Naive B cell (primary cell): ENCODE measurements around the gene IGF2R. TPM values are rescaled to one million over a fixed set of nuclear protein-coding genes. Genes with fewer than 3 reads are reported as not detected.

Experiments
- ATAC-seq, 2 donors: fragments of 150-1000 bp; cut with Tn5 transposase; 2 replicates each; pipeline ENCODE4 v1.10.0; 2021; ENCODE audit warnings: low read depth in 2 of 2, mild to moderate bottlenecking in 2 of 2, moderate library complexity in 2 of 2
- DNase-seq: peaks from one replicate; pipeline ENCODE4 v3.0.0; 2022
- H3K27ac Mint-ChIP-seq, 6 donors: one replicate each; pipeline ENCODE4 v1.8.0; 2020 to 2022; ENCODE audit warnings: mild to moderate bottlenecking in 6 of 6, mixed read lengths in 6 of 6, moderate library complexity in 5 of 6, inconsistent platforms in 2 of 6
- H3K27me3 Mint-ChIP-seq, 3 donors: one replicate each; pipeline ENCODE4 v1.8.0; 2021 to 2022; ENCODE audit warnings: mixed read lengths in 3 of 3, mild to moderate bottlenecking in 1 of 3
- H3K36me3 Mint-ChIP-seq, 2 donors: one replicate each; pipeline ENCODE4 v1.8.0; 2020 to 2022; ENCODE audit warnings: mixed read lengths in 2 of 2, inconsistent platforms in 1 of 2, mild to moderate bottlenecking in 1 of 2
- H3K4me1 Mint-ChIP-seq, 3 donors: one replicate each; pipeline ENCODE4 v1.8.0; 2020 to 2022; ENCODE audit warnings: mixed read lengths in 3 of 3, inconsistent platforms in 1 of 3, mild to moderate bottlenecking in 1 of 3, moderate library complexity in 1 of 3
- H3K4me3 Mint-ChIP-seq, 8 donors: one replicate each; pipeline ENCODE4 v1.8.0; 2020 to 2022; ENCODE audit warnings: mild to moderate bottlenecking in 8 of 8, mixed read lengths in 8 of 8, moderate library complexity in 8 of 8, inconsistent platforms in 2 of 8
- H3K9me3 Mint-ChIP-seq, 7 donors: one replicate each; pipeline ENCODE4 v1.8.0; 2020 to 2022; ENCODE audit warnings: mixed read lengths in 7 of 7, mild to moderate bottlenecking in 5 of 7, inconsistent platforms in 2 of 7, moderate library complexity in 1 of 7
- polyA plus RNA-seq, 6 donors: library from polyadenylated mRNA; unstranded; fragments of 300-500 nt; fragmentation: Illumina TruSeq; gene quantifications; one replicate each; pipeline ENCODE4 v1.2.3, GENCODE V29; 2021; ENCODE audit warnings: low read depth in 6 of 6

IGF2R gene
- polyA plus RNA-seq, 6 donors from 2014 or later: 2.3 to 12.1 (median 7.0) TPM

DNA sequence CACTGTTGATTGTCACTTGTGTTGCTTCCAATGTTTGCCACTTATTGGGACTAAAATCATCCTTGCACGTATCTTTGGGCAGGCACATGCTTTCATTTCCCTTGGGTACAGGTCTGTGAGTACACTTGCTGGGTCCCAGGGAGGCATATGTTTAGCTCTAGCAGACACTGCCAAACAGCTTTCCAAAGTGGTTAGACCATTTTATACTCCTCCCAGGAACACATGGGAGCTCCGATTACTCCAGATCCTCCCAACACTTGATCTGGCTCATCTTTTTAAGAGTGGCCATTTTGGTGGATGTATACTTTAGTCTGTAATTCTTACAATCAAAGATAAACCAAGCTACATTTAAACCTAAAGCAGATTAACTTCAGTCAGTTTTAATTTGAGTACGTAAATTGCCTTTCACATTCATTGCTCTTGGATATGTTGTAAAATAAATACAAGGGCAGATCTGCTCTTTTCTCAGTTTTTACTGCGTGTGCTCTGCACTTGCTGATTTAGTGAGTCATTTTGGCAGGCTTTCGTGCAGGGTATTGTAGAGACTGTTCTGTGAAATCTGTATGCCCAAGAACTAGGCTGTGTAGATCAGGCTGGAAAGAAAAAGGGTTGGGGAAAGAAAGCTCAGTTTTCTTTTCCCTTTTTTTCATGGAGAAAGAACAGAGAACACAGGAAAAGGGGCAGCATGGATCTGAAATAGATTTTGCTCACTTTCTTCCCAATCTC is 172.3 kb downstream of the IGF2R start:
- ATAC-seq (no peak), DNase-seq (no peak)
- no peak overlapping the region for H3K27ac Mint-ChIP-seq
- peaks cover 4 to 12% (median 8%) of the 10 kb centered on the region in 3 donors for H3K27me3 Mint-ChIP-seq
- H3K9me3 Mint-ChIP-seq: peaks cover 0 to 16% (median 3%) of the 10 kb centered on the region in 7 donors
- peaks cover 0 to 7% (median 4%) of the 10 kb centered on the region in 3 donors for H3K4me1 Mint-ChIP-seq
- no peaks in the 10 kb centered on the region for H3K36me3 Mint-ChIP-seq
- no peak overlapping the region for H3K4me3 Mint-ChIP-seq

- H3K27me3 Mint-ChIP-seq: peaks cover 8 to 16% (median 12%) of the 10 kb centered on the region in 3 donors
- ATAC-seq (no peak), DNase-seq (no peak)
- no peak overlapping the region for H3K4me3 Mint-ChIP-seq
- H3K9me3 Mint-ChIP-seq: peaks cover 0 to 16% (median 3%) of the 10 kb centered on the region in 7 donors
- H3K4me1 Mint-ChIP-seq: peaks cover 0 to 7% (median 4%) of the 10 kb centered on the region in 3 donors
- no peaks in the 10 kb centered on the region for H3K36me3 Mint-ChIP-seq
- H3K27ac Mint-ChIP-seq: no peak overlapping the region
Measured at GRCh38 chr6:160142115-160142715, 173.3 kb downstream of the IGF2R start.

DNA sequence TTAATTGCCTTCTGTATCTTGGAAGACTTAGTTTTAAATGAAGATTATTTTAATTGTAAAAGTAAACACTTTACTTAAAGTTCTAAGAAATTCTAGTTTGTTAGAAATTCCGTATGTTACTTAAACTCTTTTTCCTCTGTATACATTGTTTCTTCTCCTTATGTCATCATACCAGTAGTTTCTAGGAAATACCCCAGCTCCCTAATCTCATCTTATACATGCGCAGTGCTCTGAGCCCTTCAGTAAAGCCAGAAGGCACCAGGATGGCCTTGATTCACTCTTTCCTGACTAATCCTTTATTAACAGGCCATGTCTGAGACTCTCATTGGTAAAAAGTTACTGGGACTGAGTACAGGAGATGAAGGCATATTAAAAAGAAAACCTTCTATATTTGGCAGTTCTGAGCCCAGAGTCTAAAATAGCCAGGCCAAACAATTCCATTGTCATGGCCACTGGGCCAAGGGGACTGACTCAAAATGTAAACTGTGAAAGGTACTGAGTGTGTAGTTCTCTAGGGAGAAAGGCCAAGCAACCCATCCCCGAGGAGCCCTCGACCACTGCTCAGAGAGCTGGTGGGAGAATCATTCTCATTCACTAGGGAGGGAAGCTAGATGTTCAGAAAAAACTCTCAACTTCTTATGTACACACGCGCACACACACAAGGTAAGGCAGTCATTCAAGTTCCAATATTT is 177.7 kb downstream of the IGF2R start:
- ATAC-seq: no peak
- Mint-ChIP-seq H3K4me3 (no peak overlapping the region), H3K27ac (no peak overlapping the region), H3K27me3 (peaks cover 14 to 31% (median 25%) of the 10 kb centered on the region in 3 donors), H3K36me3 (peaks cover 4 to 12% of the 10 kb centered on the region in 2 donors), H3K4me1 (no peaks in the 10 kb centered on the region), H3K9me3 (peaks cover 4 to 20% (median 8%) of the 10 kb centered on the region in 7 donors)
- DNase-seq: no peak

- Mint-ChIP-seq H3K9me3 (peaks cover 5 to 26% (median 10%) of the 10 kb centered on the region in 7 donors), H3K4me3 (no peak overlapping the region), H3K4me1 (no peaks in the 10 kb centered on the region), H3K27ac (no peak overlapping the region), H3K27me3 (peaks cover 14 to 25% (median 20%) of the 10 kb centered on the region in 3 donors), H3K36me3 (peaks cover 9 to 15% of the 10 kb centered on the region in 2 donors)
- no peak for DNase-seq
- no peak for ATAC-seq
Measured at GRCh38 chr6:160147146-160147536, 178.3 kb downstream of the IGF2R start.

DNA sequence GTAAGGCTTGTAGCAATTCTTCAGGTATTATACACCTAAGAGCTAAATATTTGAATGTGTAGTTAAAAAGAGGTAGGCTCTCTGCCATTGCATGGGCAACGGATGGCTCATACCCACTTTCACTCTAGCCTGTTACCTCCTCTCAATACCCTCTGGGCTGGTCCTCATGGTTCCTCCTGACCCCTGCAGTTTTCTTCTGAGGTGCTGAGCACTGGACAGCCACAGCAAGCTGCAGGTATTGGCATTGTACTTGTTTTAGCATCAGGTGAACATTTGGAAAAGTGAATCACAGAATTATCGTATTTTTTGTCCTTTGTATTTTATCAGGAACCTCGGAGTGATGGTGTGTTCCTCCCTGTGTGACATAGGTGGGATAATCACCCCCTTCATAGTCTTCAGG is 185.6 kb downstream of the IGF2R start:
- Mint-ChIP-seq H3K36me3 (peaks cover 8 to 18% of the 10 kb centered on the region in 2 donors), H3K4me1 (no peaks in the 10 kb centered on the region), H3K27me3 (peaks cover 0 to 12% (median 0%) of the 10 kb centered on the region in 3 donors), H3K9me3 (peaks cover 9 to 34% (median 26%) of the 10 kb centered on the region in 7 donors), H3K27ac (no peak overlapping the region), H3K4me3 (no peak overlapping the region)
- ATAC-seq (no peak), DNase-seq (no peak)

DNA sequence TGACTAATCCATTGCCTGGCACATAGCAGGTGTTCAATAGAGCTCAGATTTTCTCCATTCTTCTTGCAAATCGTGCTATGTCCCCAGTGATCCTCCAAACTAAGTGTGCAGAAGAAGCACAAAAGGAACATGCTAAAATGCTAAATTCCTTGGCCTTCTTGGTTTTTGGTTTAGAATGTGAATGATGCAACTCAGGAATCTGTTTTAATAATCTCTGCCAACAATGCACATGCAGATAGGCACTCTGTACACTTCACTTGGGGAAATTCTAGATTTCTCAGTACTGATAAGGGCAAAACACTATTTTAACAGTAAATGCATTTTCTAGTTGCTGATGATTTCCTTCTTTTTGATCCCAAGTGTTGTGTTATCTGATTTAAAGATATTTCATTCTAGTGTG is 188.0 kb downstream of the IGF2R start:
- Mint-ChIP-seq H3K27me3 (peaks cover 2 to 14% (median 3%) of the 10 kb centered on the region in 3 donors), H3K9me3 (peaks cover 6 to 27% (median 18%) of the 10 kb centered on the region in 7 donors), H3K4me3 (no peak overlapping the region), H3K4me1 (no peaks in the 10 kb centered on the region), H3K27ac (no peak overlapping the region), H3K36me3 (peaks cover under 1 to 12% of the 10 kb centered on the region in 2 donors)
- DNase-seq (no peak), ATAC-seq (no peak)

GRCh38 chr6:160160450-160160849 is 191.6 kb downstream of the IGF2R start:
- peaks cover 8 to 14% (median 11%) of the 10 kb centered on the region in 3 donors for H3K27me3 Mint-ChIP-seq
- no peak overlapping the region for H3K27ac Mint-ChIP-seq
- no peaks in the 10 kb centered on the region for H3K4me1 Mint-ChIP-seq
- peaks cover 0 to 6% (median 0%) of the 10 kb centered on the region in 7 donors for H3K9me3 Mint-ChIP-seq
- no peak for DNase-seq
- no peak for ATAC-seq
- no peak overlapping the region for H3K4me3 Mint-ChIP-seq
- H3K36me3 Mint-ChIP-seq: no peaks in the 10 kb centered on the region

Other genes with a start within 250 kb of the IGF2R start
- 100 to 1,000 TPM; 142 to 203 (median 152) TPM for gene WTAP, start 241.6 kb upstream of the IGF2R start, polyA plus RNA-seq
- gene ACAT2, start 207.0 kb upstream of the IGF2R start, polyA plus RNA-seq: 10 to 100 TPM; 20.8 to 39.8 (median 27.8) TPM
- gene TCP1, start 179.5 kb upstream of the IGF2R start, polyA plus RNA-seq: 10 to 100 TPM; 69.6 to 86.2 (median 73.3) TPM
- gene MRPL18, start 178.6 kb upstream of the IGF2R start, polyA plus RNA-seq: 100 to 1,000 TPM in 2 of 6 donors, 10 to 100 TPM in 4; 51.6 to 124 (median 86.4) TPM
- gene PNLDC1, start 168.8 kb upstream of the IGF2R start, polyA plus RNA-seq: not detected
- gene MAS1, start 78.1 kb upstream of the IGF2R start, polyA plus RNA-seq: not detected
- not detected for gene SLC22A1, start 152.7 kb downstream of the IGF2R start, polyA plus RNA-seq